Measurements from ENCODE around the gene STPG4.
"Not testable (repeated sequence)": the region's sequence is repeated elsewhere in the genome, so short reads cannot be mapped to it uniquely, and the experiment has no call there.

DNA sequence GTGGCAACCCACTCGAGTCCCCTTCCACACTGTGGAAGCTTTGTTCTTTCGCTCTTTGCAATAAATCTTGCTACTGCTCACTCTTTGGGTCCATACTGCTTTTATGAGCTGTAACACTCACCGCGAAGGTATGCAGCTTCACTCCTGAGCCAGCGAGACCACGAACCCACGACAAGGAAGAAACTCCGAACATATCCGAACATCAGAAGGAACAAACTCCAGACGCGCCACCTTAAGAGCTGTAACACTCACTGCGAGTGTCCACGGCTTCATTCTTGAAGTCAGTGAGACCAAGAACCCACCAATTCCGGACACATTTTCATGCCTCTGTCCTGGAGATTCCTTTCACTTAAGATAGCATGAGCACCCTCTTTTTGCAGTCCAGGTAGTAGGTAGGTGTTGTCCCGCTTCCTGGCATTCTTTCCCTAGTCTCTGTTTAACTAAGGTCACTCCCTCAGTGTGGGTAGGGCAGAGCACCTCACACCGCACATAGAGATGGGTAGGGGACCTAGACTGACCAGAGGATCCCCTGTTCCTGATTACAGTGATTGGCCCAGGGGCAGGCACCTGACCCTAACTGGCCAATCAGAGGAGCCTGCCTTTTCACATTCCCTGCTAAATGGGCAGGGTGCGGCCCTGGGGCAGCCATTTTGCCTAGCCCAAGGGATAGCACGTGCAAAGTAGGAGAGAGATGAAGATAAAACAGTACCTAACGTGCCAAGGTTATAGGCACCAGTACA is 46.7 kb downstream of the STPG4 start:
- TF ChIP-seq POLR2AphosphoS5, POLR2A (IDR thresholded peaks at IDR 0.05): not testable (repeated sequence)

Measured in upper lobe of left lung (tissue), 4 donors.